Stimulated activated CD8-positive, alpha-beta memory T cell treated with anti-CD3 and anti-CD28 coated beads, Interleukin-7, amount 100 ng/mL, for 1 hour (primary cell): ENCODE data around the gene KIF11.

Experiments
- DNase-seq, 2 donors: peaks; one replicate each; pipeline ENCODE4 v3.0.0-alpha.2; 2020; ENCODE audit warnings: low read depth in 2 of 2

Gene KIF11

DNA sequence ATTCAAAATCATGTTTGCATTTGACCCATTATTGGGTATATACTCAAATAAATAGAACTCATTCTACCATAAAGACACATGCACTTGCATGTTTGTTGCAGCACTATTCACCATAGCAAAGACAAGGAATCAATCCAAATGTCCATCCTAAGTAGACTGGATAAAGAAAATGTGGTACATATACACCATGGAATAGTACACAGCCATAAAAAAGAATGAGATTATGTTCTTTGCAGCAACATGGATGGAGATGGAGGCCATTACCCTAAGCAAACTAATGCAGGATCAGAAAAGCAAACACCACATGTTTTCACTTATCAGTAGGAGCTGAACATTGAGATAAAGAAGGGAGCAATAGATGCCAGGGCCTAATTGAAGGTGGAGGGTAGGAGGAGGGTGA, 84.8 kb downstream of the KIF11 start:
- DNase-seq: no peak

DNA sequence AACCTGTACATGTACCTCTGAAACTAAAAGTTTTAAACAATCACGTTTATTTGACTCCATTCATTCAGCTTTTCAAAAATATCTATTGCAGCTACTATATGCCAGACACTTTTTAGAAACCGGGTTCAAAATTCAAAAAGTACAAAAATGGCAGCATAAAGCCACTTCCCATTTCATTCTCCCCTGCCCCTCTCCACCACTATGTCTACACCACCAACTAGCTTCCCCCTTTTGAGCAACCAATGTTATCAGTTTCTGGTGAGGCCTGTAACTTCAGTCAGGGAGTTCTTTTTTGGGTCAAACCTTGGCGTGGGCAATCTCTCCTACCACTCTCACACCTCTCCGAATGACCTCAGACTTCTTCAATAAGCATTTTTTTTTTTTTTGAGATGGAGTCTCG, 85.3 kb downstream of the KIF11 start:
- no peak for DNase-seq

- DNase-seq: no peak
These were observed 88.4 kb downstream of the KIF11 start for GRCh38 chr10:92681306-92681834.

DNA sequence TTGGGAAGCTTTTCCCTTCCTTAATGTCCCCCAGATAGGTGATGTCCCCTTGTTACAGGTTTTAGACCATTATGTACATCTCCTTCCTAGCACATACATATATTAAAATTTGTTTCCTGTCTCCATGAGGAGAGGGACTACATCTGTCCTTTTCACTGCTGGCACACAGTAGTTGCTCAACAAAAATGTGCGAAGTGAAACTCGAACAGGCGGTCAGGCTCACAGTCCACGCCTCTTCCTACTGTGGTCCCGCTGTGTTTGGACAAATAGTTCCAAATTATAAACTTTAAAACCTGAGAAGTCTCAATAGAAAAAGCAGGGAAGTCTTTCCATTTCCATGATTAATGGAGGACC, 95.6 kb downstream of the KIF11 start:
- DNase-seq: no peak

DNA sequence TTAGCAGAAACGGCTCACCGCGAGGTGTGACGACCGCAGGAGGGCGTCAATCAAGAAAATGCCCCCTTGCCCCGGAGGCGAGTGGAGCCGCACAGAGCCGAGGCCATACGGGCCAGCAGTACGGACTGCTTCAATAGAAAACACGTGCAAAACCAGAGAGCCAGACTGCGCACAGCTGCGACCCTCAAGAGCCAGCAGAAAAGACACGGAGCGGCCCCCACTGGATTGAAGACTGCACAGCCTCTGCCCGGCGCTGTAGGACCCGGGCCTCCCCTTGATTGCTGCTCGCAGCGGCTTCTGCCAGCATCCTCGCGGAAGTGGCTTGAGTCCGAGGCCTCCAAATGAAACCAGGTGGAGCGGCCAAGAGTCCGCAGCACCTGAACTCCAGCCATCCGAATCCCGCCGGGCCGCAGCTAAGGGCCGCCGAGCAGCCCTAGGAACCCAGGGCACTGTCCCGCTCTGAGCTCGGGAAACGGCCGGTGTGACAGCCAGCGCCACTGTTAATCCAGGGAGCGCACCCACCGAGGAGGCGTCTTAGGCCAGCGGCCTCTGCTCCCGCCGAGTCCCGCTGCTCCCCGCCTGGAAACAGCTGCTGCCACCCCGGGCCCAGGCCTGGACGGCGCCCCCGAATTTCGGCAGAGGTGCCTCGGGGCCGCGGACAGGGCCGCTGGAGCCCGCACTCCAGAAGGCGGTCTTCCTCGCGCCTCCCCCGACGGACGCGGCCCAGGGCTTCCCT, 96.2 kb downstream of the KIF11 start:
- DNase-seq: no peak

- no peak for DNase-seq
These were observed 96.8 kb downstream of the KIF11 start, which contains the start of gene HHEX for GRCh38 chr10:92689663-92690210. Gene HHEX, plus strand, starts transcription at chr10:92689955. Its CDS starts 32 bp downstream, at chr10:92689987.

GRCh38 chr10:92690211-92690914, 97.4 kb downstream of the KIF11 start:
- DNase-seq: peak in 1 of 2 donors; percentile 60

- no peak for DNase-seq
These were observed 98.1 kb downstream of the KIF11 start for GRCh38 chr10:92690915-92691590.

GRCh38 chr10:92691591-92692079, 98.7 kb downstream of the KIF11 start:
- DNase-seq: no peak

- no peak for DNase-seq
These were observed 99.2 kb downstream of the KIF11 start for GRCh38 chr10:92692080-92692671.

- no peak for DNase-seq
These were observed 100.0 kb downstream of the KIF11 start for GRCh38 chr10:92692697-92693533.

DNA sequence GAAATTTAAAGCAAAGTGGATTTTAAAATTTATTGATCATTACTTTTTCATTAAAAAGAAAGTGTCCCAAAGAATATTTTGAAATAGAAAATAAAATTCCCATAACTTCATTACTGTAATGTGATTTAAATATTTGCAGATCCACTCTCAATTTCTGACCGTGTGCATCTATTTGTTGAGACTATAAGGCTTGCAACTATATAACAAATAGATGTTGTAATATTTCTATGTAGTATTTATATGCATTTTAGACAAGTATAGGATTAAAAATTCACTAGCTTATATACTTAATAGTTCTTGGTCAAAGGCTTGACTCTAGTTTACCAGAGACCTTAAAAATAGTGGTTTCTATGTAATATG, 100.6 kb downstream of the KIF11 start:
- DNase-seq: no peak

GRCh38 chr10:92695679-92696605, 103.0 kb downstream of the KIF11 start:
- no peak for DNase-seq

DNA sequence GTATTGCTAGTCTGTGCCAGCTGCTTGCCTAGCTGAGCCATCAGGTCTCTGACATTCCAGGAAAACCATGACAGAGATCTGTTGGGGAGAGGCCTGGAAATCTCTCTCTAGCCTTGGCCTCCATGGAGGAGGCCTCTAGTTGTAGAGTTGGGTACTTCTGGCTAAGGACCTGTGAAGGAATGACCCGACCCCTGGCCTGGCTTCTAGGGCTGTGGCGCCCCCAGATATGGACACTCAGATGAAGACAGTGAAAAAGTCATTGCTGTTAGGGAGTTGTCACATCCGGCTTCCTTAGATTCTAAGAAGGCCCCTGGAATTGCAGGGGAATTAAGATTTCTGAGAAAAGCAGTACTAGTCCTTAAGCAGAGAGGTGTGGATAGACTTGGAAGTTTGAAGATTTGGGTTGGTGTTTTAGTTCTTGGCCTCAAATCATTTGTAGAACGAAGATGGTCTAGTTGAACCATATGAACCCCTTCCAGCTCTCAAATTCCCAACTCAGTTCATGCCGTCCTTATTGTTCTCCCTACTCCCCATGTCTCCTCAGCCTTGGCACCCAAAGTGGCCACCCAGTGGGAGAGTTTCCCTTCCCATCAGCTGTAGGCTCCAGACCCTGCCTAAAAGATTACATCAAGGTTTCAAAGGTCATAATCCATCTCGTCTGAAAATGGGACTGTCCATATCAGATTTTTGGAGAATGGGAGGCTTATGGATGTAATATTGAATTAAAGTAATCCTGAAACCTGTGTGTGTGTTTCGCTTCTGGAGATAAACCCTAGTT, 103.9 kb downstream of the KIF11 start:
- no peak for DNase-seq

DNA sequence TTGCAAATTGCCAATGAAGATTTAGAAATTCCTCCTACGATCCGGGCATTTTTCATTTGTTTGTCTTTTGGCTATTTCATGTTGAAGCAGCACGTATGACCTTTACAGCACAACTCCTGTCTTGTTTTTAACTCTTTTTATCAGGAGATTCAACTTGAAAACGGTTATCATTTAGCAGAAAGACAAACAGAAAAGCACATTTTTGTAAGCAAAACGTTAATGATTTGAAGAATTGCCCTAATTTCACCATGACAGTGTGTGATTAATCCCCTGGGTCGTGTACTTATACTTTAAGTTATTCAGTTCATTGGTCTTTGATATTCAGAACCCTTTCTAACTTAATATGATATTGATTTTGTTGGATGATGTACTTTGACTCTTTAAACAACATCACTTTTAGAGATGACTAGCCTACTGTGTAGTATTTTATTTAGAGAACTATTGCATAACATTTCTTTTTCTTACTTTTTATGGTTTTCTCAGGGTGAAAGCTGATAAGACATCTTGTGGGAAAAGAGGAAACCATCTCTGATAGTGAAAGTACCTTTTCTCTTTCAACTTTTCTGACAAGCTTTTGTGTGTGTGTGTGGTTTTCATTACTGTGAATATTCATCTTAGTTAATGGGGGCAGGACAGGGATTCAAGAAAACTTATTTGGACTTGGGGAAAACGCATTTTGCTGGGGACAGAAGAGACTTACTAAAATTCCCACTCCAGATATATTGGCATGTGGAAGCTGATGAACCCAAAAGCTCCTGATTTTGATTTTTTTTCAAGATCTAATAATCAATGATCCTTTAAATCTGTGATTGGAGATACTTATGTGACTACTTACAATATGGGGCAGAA, 105.0 kb downstream of the KIF11 start:
- no peak for DNase-seq

DNA sequence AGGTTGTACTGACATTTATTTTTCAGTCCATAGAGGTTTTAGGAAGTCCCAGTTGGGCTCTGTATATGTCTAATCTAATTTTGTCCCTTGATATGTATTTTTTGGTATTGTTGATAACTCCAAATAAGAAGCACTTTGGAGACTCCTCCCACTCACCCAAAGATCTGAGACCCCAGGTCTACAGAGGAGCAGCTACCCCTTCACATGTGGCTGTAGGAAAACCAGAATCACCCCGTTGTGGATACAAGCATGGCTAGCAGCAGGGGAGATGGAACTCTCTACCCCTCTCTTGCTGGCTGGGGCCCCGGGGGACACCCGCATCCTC, 106.2 kb downstream of the KIF11 start:
- DNase-seq: no peak

GRCh38 chr10:92699518-92700381, 106.8 kb downstream of the KIF11 start:
- no peak for DNase-seq
